ENCODE measurements around the gene CXCL3. TPM values are rescaled to one million over a fixed set of nuclear protein-coding genes. Genes with fewer than 3 reads are reported as not detected.

CXCL3 gene
- total and polyA plus RNA-seq, 10 of the 15 experiments (the other 5 are each of a cell fraction or from before 2014, with no cell fraction given) = not detected

- Histone ChIP-seq H3K4me3 (no peak overlapping the region), H4K20me1 (ENCODE audit: control insufficient read depth, insufficient read depth) (no peaks in the 10 kb centered on the region), H2AFZ (ENCODE audit: control insufficient read depth, low read depth, low read length) (no peak overlapping the region), H3K9ac (ENCODE audit: control insufficient read depth, insufficient read depth, low read length) (no peak overlapping the region), H3K4me1 (ENCODE audit: control insufficient read depth, insufficient read depth, low read length) (no peaks in the 10 kb centered on the region), H3K4me2 (ENCODE audit: control insufficient read depth, insufficient read depth) (no peak overlapping the region), H3K9me3 (replicated peaks; ENCODE audit: control insufficient read depth, insufficient read depth, low read length) (no peaks in the 10 kb centered on the region), H3K27ac (ENCODE audit: control insufficient read depth, insufficient read depth) (no peak overlapping the region), H3K79me2 (ENCODE audit: control insufficient read depth, insufficient read depth, low read length) (no peaks in the 10 kb centered on the region), H3K27me3 (replicated peaks in 1 of 2; ENCODE audit: control insufficient read depth in 2 of 2, insufficient read depth in 2 of 2, low read length in 1 of 2) (no peaks in the 10 kb centered on the region), H3K36me3 (ENCODE audit: control insufficient read depth in 2 of 2, insufficient read depth in 2 of 2, low read length in 1 of 2) (no peaks in the 10 kb centered on the region)
- in situ Hi-C loops (cut with MboI) (no loop called here), intact Hi-C loops (cut with micrococcal nuclease; ENCODE audit: unreplicated experiment) (no loop called here)
- ChIA-PET CTCF (no interaction called here), RAD21 (ENCODE audit: unreplicated experiment) (no interaction called here), SMC1A (ENCODE audit: uncharacterized antibody, unreplicated experiment) (no interaction called here), POLR2A (no interaction called here)
- BruUV-seq (replicated peaks) = no TSS peak
- no peak for ATAC-seq
- no peak for FAIRE-seq
- DNase-seq (ENCODE audit: low read depth, low spot score) = no peak
- 4% methylated on average over 4 of the region's 4 CpGs for WGBS (ENCODE audit: insufficient coverage, insufficient replicate concordance, low lambda C conversion rate, missing lambda C conversion rate)
- TF ChIP-seq CUX1 (IDR thresholded peaks at IDR 0.05; ENCODE audit: insufficient replicate concordance, low read depth, low read length) = no peak
- no peak for TF ChIP-seq NFXL1 (IDR thresholded peaks at IDR 0.05; ENCODE audit: borderline replicate concordance)
- no peak for TF ChIP-seq BCL3 (IDR thresholded peaks at IDR 0.05; ENCODE audit: borderline replicate concordance, insufficient read depth, low read depth, low read length, poor library complexity, severe bottlenecking)
- TF ChIP-seq LARP7 (IDR thresholded peaks at IDR 0.05) = no peak
- TF ChIP-seq BCLAF1 (IDR thresholded peaks at IDR 0.05) = no peak
- TF ChIP-seq STAT1 (conservative IDR thresholded peaks at IDR 0.05) = no peak
- TF ChIP-seq SP1 (IDR thresholded peaks at IDR 0.05; ENCODE audit: low read depth, low read length) = no peak
- no peak for TF ChIP-seq YY1 (IDR thresholded peaks at IDR 0.05; ENCODE audit: low read depth, low read length)
- TF ChIP-seq HSF1 (IDR thresholded peaks at IDR 0.05; ENCODE audit: low read depth, low read length) = no peak
- TF ChIP-seq CHD1 (IDR thresholded peaks at IDR 0.05; ENCODE audit: low read depth, low read length) = no peak
- TF ChIP-seq SKIL (IDR thresholded peaks at IDR 0.05; ENCODE audit: low read depth, poor library complexity, severe bottlenecking) = no peak
These were observed 47.2 kb upstream of the CXCL3 start for GRCh38 chr4:74085669-74086068.
